Naive thymus-derived CD8-positive, alpha-beta T cell (primary cell): ENCODE results near the gene SCAANT1. TPM values are rescaled to one million over a fixed set of nuclear protein-coding genes. Genes with fewer than 3 reads are reported as not detected.

Experiments
- ATAC-seq, 2 donors: fragments of 150-1000 bp; cut with Tn5 transposase in 1 of 2; sonication (Bioruptor Pico), chemical (Tn5 transposase) in 1 of 2; 1 replicate in 1 of 2; 2 replicates in 1 of 2; pipeline ENCODE4 v1.10.0; 2021; ENCODE audit warnings: mild to moderate bottlenecking in 2 of 2, moderate library complexity in 2 of 2
- POLR2A ChIA-PET: fragments of 350-600 bp; sonication (Branson Sonifier 250); formaldehyde crosslinking; loops from one replicate; lab custom pipeline; 2021; ENCODE audit warnings: antibody characterized with exemption; lab: Charles Lee
- DNase-seq, 10 donors: peaks; one replicate each; pipeline versions ENCODE4 v3.0.0 to v3.0.0-alpha.2; 2020 to 2022
- H3K27ac Mint-ChIP-seq, 10 donors: one replicate each; pipeline ENCODE4 v1.8.0; 2020 to 2022; ENCODE audit warnings: mild to moderate bottlenecking in 10 of 10, mixed read lengths in 10 of 10, moderate library complexity in 4 of 10, inconsistent platforms in 1 of 10
- H3K27me3 Mint-ChIP-seq, 5 donors: one replicate each; pipeline ENCODE4 v1.8.0; 2021 to 2022; ENCODE audit warnings: mixed read lengths in 5 of 5
- H3K36me3 Mint-ChIP-seq, 3 donors: one replicate each; pipeline ENCODE4 v1.8.0; 2020 to 2022; ENCODE audit warnings: mixed read lengths in 3 of 3, mild to moderate bottlenecking in 2 of 3, inconsistent platforms in 1 of 3
- H3K4me1 Mint-ChIP-seq, 4 donors: one replicate each; pipeline ENCODE4 v1.8.0; 2021 to 2022; ENCODE audit warnings: mixed read lengths in 4 of 4
- H3K4me3 Mint-ChIP-seq, 10 donors: one replicate each; pipeline ENCODE4 v1.8.0; 2020 to 2022; ENCODE audit warnings: mild to moderate bottlenecking in 10 of 10, mixed read lengths in 10 of 10, moderate library complexity in 6 of 10, inconsistent platforms in 1 of 10
- H3K9me3 Mint-ChIP-seq, 9 donors: one replicate each; pipeline ENCODE4 v1.8.0; 2020 to 2022; ENCODE audit warnings: mixed read lengths in 9 of 9, mild to moderate bottlenecking in 3 of 9, inconsistent platforms in 1 of 9, moderate library complexity in 1 of 9
- polyA plus RNA-seq, 3 donors: library from polyadenylated mRNA; unstranded; fragments of 300-500 nt; fragmentation: Illumina TruSeq; gene quantifications; one replicate each; pipeline ENCODE4 v1.2.3, GENCODE V29; 2021
- total RNA-seq, 8 experiments: library from RNA in 2 of 8; stranded (reverse) in 2 of 8; gene quantifications; one replicate each; pipeline ENCODE4 v1.2.3 and lab custom pipeline; 2021 to 2026

The SCAANT1 gene
- total and polyA plus RNA-seq, 5 experiments from 2014 or later: 2.9 TPM; not detected in 4

GRCh38 chr3:63932509-63933212, 20.5 kb upstream of the SCAANT1 start:
- Mint-ChIP-seq H3K4me1 (peaks cover 30 to 91% (median 78%) of the 10 kb centered on the region in 4 donors), H3K27me3 (no peaks in the 10 kb centered on the region), H3K27ac (peak overlapping the region in 9 of 10 donors; percentile 23 to 84 (median 49)), H3K4me3 (peak overlapping the region in 2 of 10 donors; percentile 5 to 34), H3K36me3 (peaks cover 0 to 24% (median 3%) of the 10 kb centered on the region in 3 donors), H3K9me3 (no peaks in the 10 kb centered on the region)
- DNase-seq (no peak), ATAC-seq (no peak)
- POLR2A ChIA-PET: no interaction called here

- Mint-ChIP-seq H3K27ac (peak overlapping the region in 3 of 10 donors; percentile 20 to 79 (median 23)), H3K4me1 (peaks cover 32 to 91% (median 76%) of the 10 kb centered on the region in 4 donors), H3K36me3 (peaks cover 0 to 34% (median 12%) of the 10 kb centered on the region in 3 donors), H3K9me3 (no peaks in the 10 kb centered on the region), H3K4me3 (no peak overlapping the region), H3K27me3 (no peaks in the 10 kb centered on the region)
- DNase-seq (no peak), ATAC-seq (no peak)
- POLR2A ChIA-PET: no interaction called here
Measured at GRCh38 chr3:63931290-63931689, 19.1 kb upstream of the SCAANT1 start.

GRCh38 chr3:63927422-63928280, 15.5 kb upstream of the SCAANT1 start:
- Mint-ChIP-seq H3K4me3 (no peak overlapping the region), H3K36me3 (peaks cover 0 to 61% (median 23%) of the 10 kb centered on the region in 3 donors), H3K9me3 (no peaks in the 10 kb centered on the region), H3K27ac (peak overlapping the region in 4 of 10 donors; percentile 54 to 78 (median 63)), H3K27me3 (no peaks in the 10 kb centered on the region), H3K4me1 (peaks cover 36 to 89% (median 68%) of the 10 kb centered on the region in 4 donors)
- POLR2A ChIA-PET: interaction anchor here (1.0 kb wide), 1 partner anchor 10 kb away, joined by 3 read pairs; no protein-coding TSS in a partner anchor
- DNase-seq (no peak), ATAC-seq (peak in 1 of 2 donors; percentile 44)

DNA sequence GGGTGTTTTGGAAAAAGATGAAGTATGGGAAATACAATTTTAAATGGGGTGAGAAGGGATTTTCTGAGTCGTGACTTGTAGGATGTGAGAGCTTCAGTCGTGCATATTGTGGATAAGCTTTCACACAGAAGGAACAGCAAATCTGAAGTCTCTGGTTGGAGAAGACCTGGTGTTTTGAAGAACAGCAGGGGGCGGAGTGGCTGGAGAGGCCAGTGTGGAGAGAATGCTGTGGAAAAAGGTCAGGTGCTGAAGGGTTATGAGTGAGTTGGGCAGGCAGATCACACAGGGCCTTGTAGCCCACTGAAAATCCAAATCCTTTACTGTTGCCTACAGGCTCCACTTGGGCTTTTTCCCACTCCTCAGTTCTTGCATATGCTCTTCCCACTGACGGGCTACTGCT, 14.1 kb upstream of the SCAANT1 start:
- H3K9me3 Mint-ChIP-seq: no peaks in the 10 kb centered on the region
- no peak for ATAC-seq
- H3K27me3 Mint-ChIP-seq: no peaks in the 10 kb centered on the region
- H3K4me3 Mint-ChIP-seq: no peak overlapping the region
- peak overlapping the region in 2 of 10 donors; percentile 40 to 56 for H3K27ac Mint-ChIP-seq
- H3K36me3 Mint-ChIP-seq: peaks cover 0 to 75% (median 30%) of the 10 kb centered on the region in 3 donors
- H3K4me1 Mint-ChIP-seq: peaks cover 33 to 88% (median 60%) of the 10 kb centered on the region in 4 donors
- POLR2A ChIA-PET: no interaction called here
- DNase-seq: no peak

DNA sequence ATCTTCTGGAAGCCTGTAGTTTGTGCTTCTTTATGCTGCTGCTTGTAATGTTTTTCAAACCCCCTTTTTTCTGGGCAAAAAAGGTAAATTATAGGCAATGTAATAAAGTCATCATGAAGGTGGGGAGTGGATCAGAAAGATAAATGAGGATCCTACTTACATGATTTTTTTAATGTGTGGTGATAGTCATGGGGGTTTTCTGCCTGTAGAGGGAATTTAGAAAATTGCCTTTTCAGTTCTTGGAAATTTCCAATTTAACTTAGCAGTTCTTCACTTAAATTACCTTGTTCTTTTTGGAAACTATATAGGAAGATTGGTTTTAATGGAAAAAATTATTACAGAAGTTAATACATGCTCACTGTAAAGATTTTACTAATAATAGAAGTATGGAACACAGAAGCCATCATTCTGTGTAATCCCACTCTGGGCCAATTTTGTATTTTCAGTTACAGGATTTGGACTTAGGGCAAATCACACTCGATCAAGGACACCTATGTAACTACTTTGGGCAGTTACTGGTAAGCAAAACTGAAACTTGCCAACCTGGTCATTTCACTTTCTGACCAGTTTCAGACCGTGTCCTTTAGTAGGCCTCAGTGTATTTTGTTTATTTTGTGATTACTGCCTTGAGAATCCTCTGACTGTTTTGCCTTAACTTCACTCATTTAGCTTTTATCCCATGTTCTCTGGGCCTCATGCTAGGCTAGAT, 10.5 kb upstream of the SCAANT1 start:
- no peak for DNase-seq
- Mint-ChIP-seq H3K4me3 (no peak overlapping the region), H3K27ac (peak overlapping the region in 1 of 10 donors; percentile 71), H3K4me1 (peaks cover 31 to 87% (median 50%) of the 10 kb centered on the region in 4 donors), H3K36me3 (peaks cover 0 to 78% (median 34%) of the 10 kb centered on the region in 3 donors), H3K9me3 (no peaks in the 10 kb centered on the region), H3K27me3 (no peaks in the 10 kb centered on the region)
- ATAC-seq: no peak
- POLR2A ChIA-PET: interaction anchor here (0.6 kb wide), 1 partner anchor 81 kb away, joined by 3 read pairs; no protein-coding TSS in a partner anchor

DNA sequence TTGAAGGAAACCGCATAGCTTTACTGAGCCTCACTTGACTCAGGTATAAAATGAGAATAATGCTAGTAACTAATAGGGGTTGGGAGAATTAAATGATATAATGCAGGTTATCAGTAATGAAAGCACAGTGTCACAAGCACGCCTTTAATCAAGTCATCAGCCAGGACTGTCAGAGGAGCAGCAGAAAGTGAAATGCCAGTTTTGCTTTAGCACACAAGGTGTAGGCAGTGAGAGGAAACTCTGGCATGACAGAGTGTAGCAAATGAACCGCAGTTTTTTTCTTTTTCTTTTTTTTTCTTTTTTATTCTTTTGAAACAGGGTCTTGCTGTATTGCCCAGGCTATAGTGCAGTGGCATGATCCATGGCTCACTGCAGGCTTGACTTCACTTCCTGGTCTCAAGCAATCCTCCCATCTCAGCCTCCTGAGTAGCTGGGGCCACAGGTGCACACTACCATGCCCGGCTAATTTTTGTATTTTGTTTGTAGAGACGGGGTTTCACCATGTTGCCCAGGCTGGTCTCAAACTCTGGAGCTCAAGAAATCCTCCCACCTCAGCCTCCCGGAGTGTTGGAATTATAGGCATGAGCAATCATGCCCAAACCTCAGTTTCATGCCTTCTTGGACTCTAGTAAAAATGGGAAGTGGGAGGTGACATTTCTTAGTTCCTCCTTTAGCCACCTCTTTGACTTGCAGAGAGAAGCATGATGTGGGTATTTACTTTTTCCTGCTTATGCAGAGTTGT, 9.7 kb upstream of the SCAANT1 start:
- Mint-ChIP-seq H3K27ac (peak overlapping the region in 3 of 10 donors; percentile 18 to 71 (median 37)), H3K4me3 (no peak overlapping the region), H3K27me3 (no peaks in the 10 kb centered on the region), H3K4me1 (peaks cover 30 to 84% (median 47%) of the 10 kb centered on the region in 4 donors), H3K9me3 (no peaks in the 10 kb centered on the region), H3K36me3 (peaks cover 0 to 77% (median 35%) of the 10 kb centered on the region in 3 donors)
- POLR2A ChIA-PET: interaction anchor here (0.5 to 0.6 kb wide), 2 partner anchors 18 to 80 kb away, joined by 3 read pairs; no protein-coding TSS in a partner anchor
- DNase-seq (no peak), ATAC-seq (no peak)

GRCh38 chr3:63920001-63920400, 7.8 kb upstream of the SCAANT1 start:
- Mint-ChIP-seq H3K4me1 (peaks cover 25 to 74% (median 39%) of the 10 kb centered on the region in 4 donors), H3K27me3 (no peaks in the 10 kb centered on the region), H3K27ac (no peak overlapping the region), H3K36me3 (peaks cover 0 to 76% (median 30%) of the 10 kb centered on the region in 3 donors), H3K4me3 (no peak overlapping the region), H3K9me3 (no peaks in the 10 kb centered on the region)
- POLR2A ChIA-PET: no interaction called here
- ATAC-seq (no peak), DNase-seq (no peak)

DNA sequence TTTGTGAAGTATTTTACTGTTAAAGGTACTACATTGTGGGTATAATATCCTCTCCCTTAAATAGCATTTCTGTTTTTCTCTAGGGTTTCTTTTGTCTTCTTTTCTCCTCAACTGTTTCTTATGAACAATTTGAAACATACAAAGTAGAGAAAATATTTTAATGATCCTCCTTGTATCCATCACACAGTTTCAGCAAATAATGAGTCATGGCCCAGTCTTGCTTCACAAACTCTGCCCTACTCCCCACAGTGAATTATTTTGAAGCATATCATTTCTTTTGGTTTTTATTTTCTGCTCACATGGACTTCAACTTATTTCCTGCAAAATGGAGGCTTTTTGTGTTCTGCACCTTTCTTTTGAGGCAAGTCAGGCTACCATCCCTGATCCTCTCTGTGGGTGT, 6.1 kb upstream of the SCAANT1 start:
- H3K27me3 Mint-ChIP-seq: no peaks in the 10 kb centered on the region
- peak overlapping the region in 1 of 10 donors; percentile 35 for H3K27ac Mint-ChIP-seq
- DNase-seq (no peak), ATAC-seq (no peak)
- peaks cover 12 to 74% (median 34%) of the 10 kb centered on the region in 4 donors for H3K4me1 Mint-ChIP-seq
- H3K9me3 Mint-ChIP-seq: no peaks in the 10 kb centered on the region
- no peak overlapping the region for H3K4me3 Mint-ChIP-seq
- H3K36me3 Mint-ChIP-seq: peaks cover 0 to 68% (median 23%) of the 10 kb centered on the region in 3 donors
- POLR2A ChIA-PET: no interaction called here

DNA sequence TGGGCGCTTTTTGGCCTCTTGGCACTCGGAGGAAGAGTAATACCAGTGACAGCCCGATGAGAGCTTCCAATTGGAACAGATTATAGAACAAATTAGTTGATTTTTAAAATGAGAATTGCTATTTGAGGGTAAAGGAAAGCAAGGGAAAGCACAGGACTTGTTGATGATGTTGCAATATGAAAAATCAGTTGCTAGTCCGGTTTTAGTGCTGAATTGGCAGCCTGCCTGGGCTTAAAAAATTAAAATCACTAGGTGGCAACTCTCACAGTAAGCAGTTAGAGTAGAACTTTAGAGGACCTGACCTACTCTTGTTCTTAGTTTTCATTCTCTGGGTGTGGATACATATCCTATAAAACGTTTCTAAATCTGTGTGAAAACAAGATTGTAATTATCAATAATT, 2.1 kb upstream of the SCAANT1 start:
- H3K27me3 Mint-ChIP-seq: no peaks in the 10 kb centered on the region
- POLR2A ChIA-PET: no interaction called here
- H3K27ac Mint-ChIP-seq: peak overlapping the region in 9 of 10 donors; percentile 8 to 98 (median 93)
- peaks cover 10 to 68% (median 46%) of the 10 kb centered on the region in 4 donors for H3K4me1 Mint-ChIP-seq
- H3K9me3 Mint-ChIP-seq: no peaks in the 10 kb centered on the region
- DNase-seq (no peak), ATAC-seq (no peak)
- peaks cover 0 to 39% (median 16%) of the 10 kb centered on the region in 3 donors for H3K36me3 Mint-ChIP-seq
- peak overlapping the region in 9 of 10 donors; percentile 22 to 92 (median 88) for H3K4me3 Mint-ChIP-seq

GRCh38 chr3:63912768-63913588, 795 bp upstream of the SCAANT1 start:
- H3K27me3 Mint-ChIP-seq: no peaks in the 10 kb centered on the region
- DNase-seq (peak; percentile 30 to 77 (median 50)), ATAC-seq (peak; percentile 17 to 42)
- H3K36me3 Mint-ChIP-seq: peaks cover 0 to 27% (median 13%) of the 10 kb centered on the region in 3 donors
- POLR2A ChIA-PET: interaction anchor here (1.8 to 2.0 kb wide), 3 partner anchors 49 to 110 kb away, joined by 11 to 28 read pairs (median 13); partner anchors contain the start of genes ATXN7, PSMD6 and THOC7
- H3K4me1 Mint-ChIP-seq: peaks cover 10 to 57% (median 40%) of the 10 kb centered on the region in 4 donors
- H3K9me3 Mint-ChIP-seq: no peaks in the 10 kb centered on the region
- peak overlapping the region; percentile 57 to 98 (median 94) for H3K27ac Mint-ChIP-seq
- H3K4me3 Mint-ChIP-seq: peak overlapping the region; percentile 86 to 92 (median 88)
